GM19193 (cell line): ENCODE results near the gene SPOCK2.

ENCODE experiments used
- POLR2A ChIP-seq: IDR thresholded peaks from 4 replicates; pipeline ENCODE4 v1.6.1; 2011; ENCODE audit not compliant: insufficient read depth, insufficient read length; ENCODE audit errors: extremely low read depth

Gene SPOCK2

GRCh38 chr10:72011016-72011415 is 77.3 kb downstream of the SPOCK2 start:
- no peak for TF ChIP-seq POLR2A

GRCh38 chr10:72010234-72010973 is 77.9 kb downstream of the SPOCK2 start:
- TF ChIP-seq POLR2A: no peak

DNA sequence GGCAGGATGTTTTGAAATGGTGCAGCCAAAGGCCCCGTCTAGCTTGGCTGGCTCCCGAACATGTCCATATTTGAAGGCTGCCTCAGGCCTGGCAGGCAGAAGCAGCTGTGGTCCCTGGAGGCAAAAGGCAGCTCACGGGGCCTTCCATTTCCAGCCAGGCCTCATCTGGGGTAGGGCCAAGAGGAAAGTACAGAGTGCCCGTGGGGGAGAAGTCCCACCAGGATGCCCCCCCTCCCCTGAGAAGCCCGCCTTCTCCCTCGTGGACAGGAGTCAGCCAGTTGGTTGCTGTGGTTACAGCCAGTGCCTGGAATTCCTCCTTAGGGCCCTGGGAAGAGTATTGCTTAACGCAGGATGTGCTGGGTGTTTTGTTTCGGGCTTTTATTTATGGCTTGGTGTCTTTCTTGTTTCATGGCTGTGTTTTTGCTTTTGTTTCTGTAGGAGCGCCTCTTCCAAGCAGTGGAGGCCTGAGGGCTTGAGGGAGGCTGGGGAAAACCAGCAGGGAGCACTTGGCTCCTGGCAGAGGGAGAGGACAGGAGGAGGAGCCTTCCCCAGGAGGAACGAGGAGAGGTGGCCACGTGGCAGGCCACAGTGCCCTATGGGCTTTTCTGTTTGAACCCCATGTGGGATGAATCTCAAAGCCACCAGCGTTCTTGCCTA is 78.8 kb downstream of the SPOCK2 start:
- no peak for TF ChIP-seq POLR2A

DNA sequence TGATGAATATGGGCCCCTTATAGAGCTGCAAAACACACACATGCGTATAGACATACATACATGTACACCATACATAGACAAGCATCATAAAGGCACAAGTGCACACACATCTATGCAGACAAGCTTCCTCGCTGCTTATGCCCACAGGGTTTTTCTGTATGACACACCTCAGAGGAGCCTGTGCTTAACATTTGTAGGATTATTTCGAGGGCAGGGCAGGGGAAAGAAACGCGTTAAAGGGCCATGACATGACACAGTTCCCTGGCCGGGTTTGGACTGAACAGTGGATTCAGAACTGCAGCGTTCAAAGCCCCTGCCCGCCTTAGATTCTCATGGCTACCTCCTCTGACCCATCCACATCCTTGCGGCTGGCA is 79.3 kb downstream of the SPOCK2 start:
- TF ChIP-seq POLR2A: no peak
